Kasumi-1 (cell line): ENCODE data around the gene ZNF554.

Experiments
- DNase-seq, 2 experiments: peaks; one replicate each; lab custom pipeline; 2025; lab: John Stamatoyannopoulos, UW

ZNF554 gene

GRCh38 chr19:2827840-2828489 is 8.3 kb downstream of the ZNF554 start:
- no peak for DNase-seq

- DNase-seq = no peak
These were observed 14.7 kb downstream of the ZNF554 start for GRCh38 chr19:2834294-2834871.

GRCh38 chr19:2837430-2837829 is 17.8 kb downstream of the ZNF554 start:
- no peak for DNase-seq

- peak; percentile 99 for DNase-seq
These were observed 21.4 kb downstream of the ZNF554 start, which contains the start of gene ZNF555 for GRCh38 chr19:2840794-2841791. ZNF555 (plus strand) TSS chr19:2841475; CDS start chr19:2841573, 98 bp downstream.

- no peak for DNase-seq
These were observed 22.3 kb downstream of the ZNF554 start for GRCh38 chr19:2841855-2842574.

- DNase-seq = no peak
These were observed 25.4 kb downstream of the ZNF554 start for GRCh38 chr19:2845107-2845506.

- DNase-seq = no peak
These were observed 26.7 kb downstream of the ZNF554 start for GRCh38 chr19:2846180-2846894.

GRCh38 chr19:2847507-2847906 is 27.8 kb downstream of the ZNF554 start:
- DNase-seq = no peak

GRCh38 chr19:2848616-2849015 is 28.9 kb downstream of the ZNF554 start:
- DNase-seq = no peak

- no peak for DNase-seq
These were observed 30.7 kb downstream of the ZNF554 start for GRCh38 chr19:2850256-2850925.

GRCh38 chr19:2852598-2852997 is 32.9 kb downstream of the ZNF554 start:
- DNase-seq = no peak

- DNase-seq = no peak
These were observed 33.4 kb downstream of the ZNF554 start for GRCh38 chr19:2853015-2853606.

- no peak for DNase-seq
These were observed 35.2 kb downstream of the ZNF554 start for GRCh38 chr19:2854849-2855248.

- no peak for DNase-seq
These were observed 36.9 kb downstream of the ZNF554 start for GRCh38 chr19:2856457-2857050.

- no peak for DNase-seq
These were observed 39.2 kb downstream of the ZNF554 start for GRCh38 chr19:2858864-2859263.

- DNase-seq = no peak
These were observed 44.1 kb downstream of the ZNF554 start for GRCh38 chr19:2863816-2864215.

- DNase-seq = no peak
These were observed 45.8 kb downstream of the ZNF554 start for GRCh38 chr19:2865334-2866100.

- no peak for DNase-seq
These were observed 46.9 kb downstream of the ZNF554 start for GRCh38 chr19:2866495-2867024.
